ENCODE results near the gene COL4A2.

- TF ChIP-seq CTCF (IDR thresholded peaks at IDR 0.05): no peak
- no peak for TF ChIP-seq POLR2A (IDR thresholded peaks at IDR 0.05)
Observed at GRCh38 chr13:110269509-110270185, 37.4 kb upstream of the COL4A2 start.
